Lung (tissue), 12 donors: ENCODE measurements around the gene RGS3. TPM values are rescaled to one million over a fixed set of nuclear protein-coding genes. Genes with fewer than 3 reads are reported as not detected.

ENCODE experiments used
- ATAC-seq: fragments of 200-7000 bp; cut with Tn5 transposase; one replicate; pipeline ENCODE4 v1.9.1; 2020; ENCODE audit warnings: moderate number of reproducible peaks; ENCODE audit not compliant: insufficient read depth, low FRiP score
- DNase-seq, 3 donors: peaks; one replicate each; pipeline ENCODE4 v3.0.0-alpha.2; 2013 to 2017
- H3K27ac ChIP-seq, 2 donors: one replicate each; pipeline ENCODE4 v1.5.1; 2013; ENCODE audit warnings: mild to moderate bottlenecking in 2 of 2, moderate library complexity in 2 of 2, control low read depth in 1 of 2, inconsistent platforms in 1 of 2, low read depth in 1 of 2, low read length in 1 of 2
- H3K27me3 ChIP-seq, 3 donors: one replicate each; pipeline ENCODE4 v1.5.1; 2013; ENCODE audit warnings: low read length in 2 of 3; ENCODE audit not compliant: control insufficient read depth in 3 of 3, insufficient read depth in 3 of 3
- H3K36me3 ChIP-seq, 4 donors: one replicate each; pipeline ENCODE4 v1.5.1; 2013; ENCODE audit warnings: low read length in 4 of 4, mild to moderate bottlenecking in 1 of 4, moderate library complexity in 1 of 4; ENCODE audit not compliant: control insufficient read depth in 4 of 4, insufficient read depth in 4 of 4
- H3K4me1 ChIP-seq, 5 donors: one replicate each; pipeline ENCODE4 v1.5.1; 2013; ENCODE audit warnings: low read length in 5 of 5, mild to moderate bottlenecking in 2 of 5, moderate library complexity in 1 of 5; ENCODE audit not compliant: control insufficient read depth in 5 of 5, insufficient read depth in 5 of 5
- H3K4me3 ChIP-seq: one replicate; pipeline ENCODE4 v1.5.1; 2013; ENCODE audit warnings: mild to moderate bottlenecking, control low read depth, moderate library complexity
- H3K9ac ChIP-seq, 2 donors: one replicate each; pipeline ENCODE4 v1.5.1; 2013; ENCODE audit warnings: low read length in 2 of 2, control low read depth in 1 of 2; ENCODE audit not compliant: insufficient read depth in 1 of 2
- H3K9me3 ChIP-seq, 4 donors: one replicate each; pipeline ENCODE4 v1.5.1; 2013; ENCODE audit warnings: low read length in 3 of 4, mild to moderate bottlenecking in 1 of 4, moderate library complexity in 1 of 4; ENCODE audit not compliant: control insufficient read depth in 4 of 4, insufficient read depth in 3 of 4
- CTCF ChIP-seq: IDR thresholded peaks from 2 replicates; pipeline ENCODE4 v1.5.1; 2012; ENCODE audit warnings: mild to moderate bottlenecking; ENCODE audit errors: control extremely low read depth, extremely low read depth
- whole genome bisulfite sequencing, 2 donors: extraction: QIAGEN DNeasy Blood & Tissue Kit; methylation state at CpG; one replicate each; pipeline ENCODE4 v1.1.7; 2013; 5-methylcytosine and 5-hydroxymethylcytosine counted together
- polyA plus RNA-seq, 2 donors: library from polyadenylated mRNA; stranded (reverse); fragments of 200-250 nt; gene quantifications; one replicate each; pipeline ENCODE4 v1.2.1, GENCODE V29; 2013
- total RNA-seq, 2 donors: library from RNA; depleted of rRNA in 1 of 2; stranded (reverse); fragments of >200 nt in 1 of 2; gene quantifications; one replicate each; pipeline ENCODE4 v1.2.1, GENCODE V29; 2014 to 2021
- donor health status: control.
- donor health status: control.
- donor health status: Bipolar disorder and iron deficiency.
- donor health status: healthy.
- donor health status: DM: yes; HTN: yes; CAD: no.

Gene RGS3
- total and polyA plus RNA-seq, 4 donors: 43.0 to 91.8 (median 73.9) TPM

DNA sequence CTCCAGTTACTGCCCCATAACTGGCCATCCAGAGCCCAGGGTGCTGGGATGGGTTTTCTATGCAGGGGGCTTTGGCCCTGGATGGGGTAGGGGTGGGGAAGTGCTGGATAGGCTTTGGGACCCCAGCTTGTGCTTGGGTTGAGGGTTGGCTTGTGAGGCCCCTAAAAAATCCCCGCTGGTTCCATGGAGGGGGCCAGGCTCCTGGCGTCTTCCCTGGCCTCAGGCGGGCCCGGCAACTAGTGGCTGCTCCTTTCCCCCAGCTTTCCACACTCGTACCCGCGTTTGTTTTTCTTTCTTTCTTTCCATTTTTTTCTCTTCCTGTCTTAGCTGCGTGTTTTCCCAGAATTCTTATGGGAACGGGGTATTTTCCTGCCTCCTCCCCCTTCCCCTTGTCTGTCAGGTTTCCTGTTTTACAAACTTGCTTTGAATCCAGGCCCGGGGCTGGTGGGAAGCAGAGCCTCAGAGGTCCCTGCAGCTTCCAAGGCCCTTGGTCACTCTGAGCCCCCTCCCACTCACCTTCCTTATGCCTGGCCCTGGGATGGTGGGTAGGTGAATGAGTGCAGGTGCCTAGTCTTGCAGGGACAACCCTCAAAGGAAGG is 40.2 kb downstream of the RGS3 start:
- peak overlapping the region in 1 of 2 donors; percentile 37 for H3K9ac ChIP-seq
- TF ChIP-seq CTCF: no peak
- H3K4me3 ChIP-seq: no peak overlapping the region
- 58 to 61% methylated on average over 10 of the region's 10 CpGs for WGBS, 2 donors
- peaks cover 0 to 26% (median 0%) of the 10 kb centered on the region in 5 donors for H3K4me1 ChIP-seq
- H3K27me3 ChIP-seq: no peaks in the 10 kb centered on the region
- peak in 1 of 3 donors; percentile 66 for DNase-seq
- H3K27ac ChIP-seq: peak overlapping the region; percentile 44 to 51
- no peak for ATAC-seq
- H3K9me3 ChIP-seq: no peaks in the 10 kb centered on the region
- peaks cover 0 to 11% (median 0%) of the 10 kb centered on the region in 4 donors for H3K36me3 ChIP-seq

DNA sequence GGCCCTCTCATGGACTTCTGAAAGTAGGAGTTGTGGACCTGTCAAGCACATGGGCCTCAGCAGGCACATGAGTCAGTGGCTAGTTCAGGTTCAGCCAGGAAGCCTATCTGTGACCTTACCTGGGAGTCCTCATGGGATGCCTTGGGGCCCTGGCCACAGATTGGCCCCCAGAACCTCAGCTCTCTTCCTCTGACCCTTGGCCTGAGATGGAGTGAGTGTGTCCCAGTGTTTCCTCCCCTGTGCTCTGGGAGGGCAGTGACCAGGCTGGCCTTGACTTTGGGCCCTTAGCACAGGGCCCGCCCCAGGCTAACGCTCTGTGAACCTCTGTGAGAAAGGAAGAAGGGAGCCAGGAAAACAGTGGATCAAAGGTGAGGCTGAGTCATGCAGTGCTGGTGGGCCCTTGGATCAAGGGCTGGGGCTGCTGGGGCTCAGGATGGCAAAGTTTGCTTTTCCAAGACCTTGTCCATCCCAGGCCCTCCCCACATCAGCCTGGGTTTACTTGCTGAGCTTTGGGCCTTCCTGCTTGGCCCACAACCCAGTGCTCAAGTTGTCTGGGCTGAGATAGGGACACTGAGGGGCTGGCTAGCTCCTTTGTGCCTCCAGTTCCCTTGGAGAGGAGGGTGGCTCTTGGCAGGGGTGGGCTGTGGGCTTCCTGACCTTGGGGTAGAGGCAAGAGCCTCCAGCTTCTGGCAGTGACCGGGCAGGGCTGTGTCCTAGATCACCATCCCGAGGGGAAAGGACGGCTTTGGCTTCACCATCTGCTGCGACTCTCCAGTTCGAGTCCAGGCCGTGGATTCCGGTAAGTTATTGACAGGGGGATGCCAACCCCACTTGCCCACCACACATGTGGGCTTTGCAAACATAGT is 41.4 kb downstream of the RGS3 start:
- no peak for DNase-seq
- no peak overlapping the region for H3K4me3 ChIP-seq
- 79 to 93% methylated on average over 9 of the region's 9 CpGs for WGBS, 2 donors

DNA sequence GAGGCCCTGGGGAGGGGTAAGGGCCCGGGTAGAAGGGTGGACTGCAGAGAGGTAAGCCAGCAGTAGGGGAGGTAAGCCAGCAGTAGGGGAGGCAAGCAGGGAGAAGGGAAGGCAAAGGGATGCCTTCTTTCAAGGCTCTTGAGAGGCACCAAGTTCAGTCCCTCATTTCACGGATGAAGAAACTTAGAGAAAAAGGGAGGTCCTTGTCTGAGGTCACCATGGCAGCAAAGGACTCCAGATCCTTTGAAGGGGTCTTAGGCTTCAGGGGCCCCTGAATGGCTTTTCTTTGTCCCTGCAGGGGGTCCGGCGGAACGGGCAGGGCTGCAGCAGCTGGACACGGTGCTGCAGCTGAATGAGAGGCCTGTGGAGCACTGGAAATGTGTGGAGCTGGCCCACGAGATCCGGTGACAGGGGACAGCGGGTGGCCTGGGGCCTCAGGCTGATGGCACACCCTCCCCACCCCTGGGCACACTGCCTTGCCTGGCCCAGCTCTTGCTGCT is 42.6 kb downstream of the RGS3 start:
- 85 to 93% methylated on average over 9 of the region's 9 CpGs for WGBS, 2 donors
- ATAC-seq: no peak
- Histone ChIP-seq H3K27me3 (no peaks in the 10 kb centered on the region), H3K4me1 (peaks cover 0 to 32% (median 0%) of the 10 kb centered on the region in 5 donors), H3K36me3 (peaks cover 0 to 11% (median 0%) of the 10 kb centered on the region in 4 donors), H3K4me3 (no peak overlapping the region), H3K27ac (peak overlapping the region in 1 of 2 donors; percentile 28), H3K9me3 (no peaks in the 10 kb centered on the region), H3K9ac (no peak overlapping the region)
- TF ChIP-seq CTCF: no peak
- no peak for DNase-seq

More for the DNA sequence above, 41.4 kb downstream of the RGS3 start:
- Histone ChIP-seq H3K36me3 (peaks cover 0 to 11% (median 0%) of the 10 kb centered on the region in 4 donors), H3K27ac (peak overlapping the region in 1 of 2 donors; percentile 57), H3K27me3 (no peaks in the 10 kb centered on the region), H3K4me1 (peaks cover 0 to 29% (median 0%) of the 10 kb centered on the region in 5 donors), H3K9me3 (no peaks in the 10 kb centered on the region), H3K9ac (no peak overlapping the region)
- TF ChIP-seq CTCF: no peak
- no peak for ATAC-seq
